NK-92 (cell line): ENCODE results near the gene UPF1.

Experiments
- DNase-seq: peaks from one replicate; lab custom pipeline; 2025; ENCODE audit not compliant: unreplicated experiment; lab: John Stamatoyannopoulos, UW

The UPF1 gene

GRCh38 chr19:18853755-18854427 is 22.1 kb downstream of the UPF1 start:
- DNase-seq: no peak

GRCh38 chr19:18854982-18855381 is 23.2 kb downstream of the UPF1 start:
- no peak for DNase-seq

GRCh38 chr19:18855647-18856384 is 24.1 kb downstream of the UPF1 start:
- DNase-seq: no peak

- DNase-seq: no peak
Observed at GRCh38 chr19:18856385-18857126, 24.8 kb downstream of the UPF1 start.

DNA sequence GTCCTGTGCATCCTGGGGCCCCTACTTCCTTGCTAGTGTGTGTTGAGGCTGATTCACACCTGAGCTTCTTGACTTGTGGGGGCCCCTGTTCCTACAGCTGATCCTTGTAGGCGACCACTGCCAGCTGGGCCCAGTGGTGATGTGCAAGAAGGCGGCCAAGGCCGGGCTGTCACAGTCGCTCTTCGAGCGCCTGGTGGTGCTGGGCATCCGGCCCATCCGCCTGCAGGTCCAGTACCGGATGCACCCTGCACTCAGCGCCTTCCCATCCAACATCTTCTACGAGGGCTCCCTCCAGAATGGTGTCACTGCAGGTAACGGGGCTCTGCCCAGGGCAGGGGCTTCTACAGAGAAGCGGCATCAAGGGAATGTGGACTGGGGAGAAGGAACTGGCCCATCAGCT is 25.5 kb downstream of the UPF1 start:
- DNase-seq: no peak

GRCh38 chr19:18858906-18859646 is 27.3 kb downstream of the UPF1 start:
- DNase-seq: no peak

GRCh38 chr19:18859676-18860301 is 28.0 kb downstream of the UPF1 start:
- no peak for DNase-seq

DNA sequence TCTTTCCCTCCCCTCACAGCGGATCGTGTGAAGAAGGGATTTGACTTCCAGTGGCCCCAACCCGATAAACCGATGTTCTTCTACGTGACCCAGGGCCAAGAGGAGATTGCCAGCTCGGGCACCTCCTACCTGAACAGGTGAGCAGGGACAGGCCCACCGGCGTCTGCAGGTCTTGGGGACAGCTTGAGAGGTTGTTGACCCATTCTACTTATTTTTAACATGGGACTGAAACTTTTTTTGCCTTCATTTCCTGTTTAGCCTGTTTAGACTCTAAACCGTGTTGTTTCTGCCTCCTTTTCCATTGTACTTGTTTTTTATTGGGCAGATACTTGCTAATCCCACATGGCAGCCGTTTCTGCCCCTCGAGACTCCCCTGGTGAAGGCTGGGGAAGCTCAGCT is 28.5 kb downstream of the UPF1 start:
- DNase-seq: no peak

- DNase-seq: no peak
Observed at GRCh38 chr19:18860725-18861124, 29.0 kb downstream of the UPF1 start.

DNA sequence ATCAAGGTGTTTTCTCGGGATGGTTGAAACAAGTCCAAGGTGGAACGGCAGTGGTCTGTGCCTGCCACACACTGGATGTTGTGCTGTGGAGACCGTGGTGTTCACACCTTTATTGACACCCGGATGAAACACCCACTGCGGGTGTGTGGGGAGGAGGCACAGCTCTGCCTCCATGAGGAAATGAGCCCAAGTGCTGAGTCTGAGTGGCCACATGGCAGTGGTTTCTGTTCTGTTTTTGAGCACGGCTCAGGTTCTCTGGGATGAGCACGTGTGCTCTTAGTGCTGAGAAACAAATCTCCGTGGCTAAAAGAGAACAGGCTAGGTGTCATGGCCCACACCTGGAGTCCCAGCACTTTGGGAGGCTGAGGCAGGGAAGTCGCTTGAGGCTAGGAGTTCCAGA is 29.5 kb downstream of the UPF1 start:
- no peak for DNase-seq

- no peak for DNase-seq
Observed at GRCh38 chr19:18861917-18862316, 30.2 kb downstream of the UPF1 start.

DNA sequence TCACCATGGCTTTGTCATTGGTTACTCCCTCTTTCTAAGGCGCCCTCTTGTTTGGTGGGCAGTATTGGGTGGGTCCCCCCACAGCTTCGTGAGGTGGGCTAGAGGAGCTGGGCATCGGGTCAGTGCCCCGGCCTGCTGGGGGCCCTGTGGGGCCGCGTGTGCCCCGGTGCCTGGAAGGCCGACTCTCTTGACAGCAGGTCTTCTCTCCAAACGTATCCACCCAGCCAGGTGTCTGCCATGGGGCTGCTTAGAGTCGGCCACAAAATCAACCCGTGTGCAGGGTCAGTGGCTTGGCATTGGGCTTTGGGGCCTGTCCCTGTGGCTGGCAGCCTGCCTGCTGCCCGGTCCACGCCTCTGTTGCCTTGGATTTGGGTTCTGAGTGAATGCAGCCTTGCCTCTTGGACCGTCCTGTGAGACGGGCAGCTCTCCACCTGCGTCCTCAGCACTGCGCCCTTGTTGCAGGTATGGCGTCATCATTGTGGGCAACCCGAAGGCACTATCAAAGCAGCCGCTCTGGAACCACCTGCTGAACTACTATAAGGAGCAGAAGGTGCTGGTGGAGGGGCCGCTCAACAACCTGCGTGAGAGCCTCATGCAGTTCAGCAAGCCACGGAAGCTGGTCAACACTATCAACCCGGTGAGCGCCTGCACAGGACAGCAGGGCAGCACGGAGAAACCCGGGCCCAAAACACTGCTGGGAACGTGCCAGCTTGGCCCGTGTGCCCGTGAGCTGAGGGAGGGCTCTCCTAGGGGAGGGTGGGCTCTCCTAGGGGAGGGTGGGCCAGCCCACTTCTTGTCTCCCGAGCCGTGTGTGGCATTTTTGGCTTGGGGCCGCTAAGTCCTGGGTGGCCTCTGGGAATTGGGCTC is 31.4 kb downstream of the UPF1 start:
- no peak for DNase-seq

DNA sequence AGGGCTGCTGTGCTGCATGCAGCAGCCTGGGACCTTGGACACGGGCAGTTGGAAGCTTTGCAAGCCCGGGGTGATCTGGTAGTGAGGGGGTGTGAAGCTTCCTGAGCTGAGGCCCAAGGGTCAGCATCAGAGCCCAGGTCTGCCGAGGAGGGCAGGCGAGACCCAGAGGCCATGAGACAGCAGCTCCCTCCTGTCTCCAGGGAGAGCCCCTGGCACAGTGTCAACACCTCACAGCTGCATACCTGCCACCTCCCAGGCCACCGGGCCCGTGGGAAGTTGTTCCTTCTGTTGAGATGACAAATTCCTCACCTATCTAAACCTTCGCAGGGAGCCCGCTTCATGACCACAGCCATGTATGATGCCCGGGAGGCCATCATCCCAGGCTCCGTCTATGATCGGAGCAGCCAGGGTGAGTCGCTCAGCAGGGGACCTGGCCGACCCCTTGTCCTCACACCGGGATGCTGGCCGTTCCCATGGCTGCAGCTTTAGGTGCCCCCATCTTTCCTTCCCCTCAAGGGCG is 32.1 kb downstream of the UPF1 start:
- no peak for DNase-seq

GRCh38 chr19:18865106-18865972 is 33.6 kb downstream of the UPF1 start:
- no peak for DNase-seq

GRCh38 chr19:18865973-18866799 is 34.4 kb downstream of the UPF1 start:
- no peak for DNase-seq

- no peak for DNase-seq
Observed at GRCh38 chr19:18866800-18867123, 35.0 kb downstream of the UPF1 start.

- no peak for DNase-seq
Observed at GRCh38 chr19:18867199-18867598, 35.4 kb downstream of the UPF1 start.

DNA sequence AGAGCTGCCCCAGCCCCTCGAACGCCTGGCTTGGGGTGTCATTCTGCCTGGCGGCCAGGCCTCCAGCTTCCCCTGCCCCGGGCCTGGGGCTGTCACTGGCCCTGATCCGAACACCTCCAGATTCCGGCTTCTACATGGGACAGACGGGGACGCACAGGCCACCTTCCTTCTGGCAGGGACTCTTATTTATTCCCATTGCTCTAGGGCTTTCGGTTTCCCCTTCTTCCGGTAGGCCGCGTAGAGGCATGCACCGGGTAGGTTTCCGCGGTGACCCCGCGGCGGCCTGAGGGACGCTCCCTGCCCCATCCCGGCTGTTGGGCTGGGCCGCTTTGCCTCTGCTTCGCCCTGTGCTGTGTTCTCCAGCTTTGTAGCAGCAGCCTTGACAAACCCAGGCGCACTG is 36.0 kb downstream of the UPF1 start:
- no peak for DNase-seq
